ENCODE data around the gene SPRR2B.

The SPRR2B gene

DNA sequence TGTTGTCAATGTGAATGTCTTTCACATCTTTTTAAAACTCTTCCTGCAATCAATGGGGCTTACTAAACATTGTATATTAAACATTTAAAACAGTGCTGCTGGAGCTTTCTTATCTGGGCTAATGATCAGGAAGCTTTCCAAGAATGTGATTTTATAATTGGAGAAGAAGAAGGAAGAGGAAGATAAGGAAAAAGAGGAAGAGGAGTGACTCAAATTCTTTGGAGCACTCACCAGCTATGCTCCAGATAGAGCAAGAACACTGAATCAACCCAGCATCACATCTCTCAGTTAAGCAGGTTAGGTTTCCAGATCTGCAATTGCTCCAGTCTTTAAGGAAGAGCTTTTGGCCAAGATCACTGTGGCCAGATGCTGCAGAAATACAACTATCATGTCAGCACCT, 24.4 kb upstream of the SPRR2B start:
- TF ChIP-seq CTCF (conservative IDR thresholded peaks at IDR 0.05; ENCODE audit: low read depth, low read length): no peak
- no peak overlapping the region for H3K4me3 ChIP-seq (ENCODE audit: low read depth, low read length)
- DNase-seq (ENCODE audit: low read depth): no peak

DNA sequence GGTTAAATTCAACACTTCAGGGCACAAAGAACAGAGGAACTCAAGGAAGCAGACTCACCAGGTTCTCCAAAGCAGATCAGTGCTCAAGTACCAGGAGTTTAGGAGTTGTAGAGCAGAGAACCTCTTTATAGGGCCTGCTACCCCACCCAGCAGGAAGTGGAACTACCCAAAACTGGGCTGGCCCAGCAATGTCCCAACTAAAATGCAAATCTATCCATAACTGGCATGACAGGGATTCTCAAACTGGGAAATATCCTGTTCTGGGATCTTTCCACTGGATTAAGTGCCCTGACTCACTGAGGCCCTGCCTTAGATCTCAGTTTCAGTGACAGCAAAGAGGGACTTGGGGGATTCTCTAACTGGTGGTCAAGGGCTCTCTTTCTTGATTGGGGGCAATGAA, 23.0 kb upstream of the SPRR2B start, which contains the start of gene SPRR2E:
Gene SPRR2E (minus strand): TSS at position 101 of the 400 bp plus-strand sequence. CDS start 775 bp downstream, outside the sequence.
- H3K4me3 ChIP-seq (ENCODE audit: low read depth, low read length): no peak within 1 kb of the TSS
- TF ChIP-seq CTCF (conservative IDR thresholded peaks at IDR 0.05; ENCODE audit: low read depth, low read length): no peak
- DNase-seq (ENCODE audit: low read depth): no peak

GRCh38 chr1:153087652-153088051, 16.2 kb upstream of the SPRR2B start:
- no peak for DNase-seq (ENCODE audit: low read depth)
- TF ChIP-seq CTCF (conservative IDR thresholded peaks at IDR 0.05; ENCODE audit: low read depth, low read length): no peak
- H3K4me3 ChIP-seq (ENCODE audit: low read depth, low read length): no peak overlapping the region

- TF ChIP-seq CTCF (conservative IDR thresholded peaks at IDR 0.05; ENCODE audit: low read depth, low read length): no peak
- no peak for DNase-seq (ENCODE audit: low read depth)
- no peak overlapping the region for H3K4me3 ChIP-seq (ENCODE audit: low read depth, low read length)
Measured at GRCh38 chr1:153081736-153082135, 10.3 kb upstream of the SPRR2B start.

DNA sequence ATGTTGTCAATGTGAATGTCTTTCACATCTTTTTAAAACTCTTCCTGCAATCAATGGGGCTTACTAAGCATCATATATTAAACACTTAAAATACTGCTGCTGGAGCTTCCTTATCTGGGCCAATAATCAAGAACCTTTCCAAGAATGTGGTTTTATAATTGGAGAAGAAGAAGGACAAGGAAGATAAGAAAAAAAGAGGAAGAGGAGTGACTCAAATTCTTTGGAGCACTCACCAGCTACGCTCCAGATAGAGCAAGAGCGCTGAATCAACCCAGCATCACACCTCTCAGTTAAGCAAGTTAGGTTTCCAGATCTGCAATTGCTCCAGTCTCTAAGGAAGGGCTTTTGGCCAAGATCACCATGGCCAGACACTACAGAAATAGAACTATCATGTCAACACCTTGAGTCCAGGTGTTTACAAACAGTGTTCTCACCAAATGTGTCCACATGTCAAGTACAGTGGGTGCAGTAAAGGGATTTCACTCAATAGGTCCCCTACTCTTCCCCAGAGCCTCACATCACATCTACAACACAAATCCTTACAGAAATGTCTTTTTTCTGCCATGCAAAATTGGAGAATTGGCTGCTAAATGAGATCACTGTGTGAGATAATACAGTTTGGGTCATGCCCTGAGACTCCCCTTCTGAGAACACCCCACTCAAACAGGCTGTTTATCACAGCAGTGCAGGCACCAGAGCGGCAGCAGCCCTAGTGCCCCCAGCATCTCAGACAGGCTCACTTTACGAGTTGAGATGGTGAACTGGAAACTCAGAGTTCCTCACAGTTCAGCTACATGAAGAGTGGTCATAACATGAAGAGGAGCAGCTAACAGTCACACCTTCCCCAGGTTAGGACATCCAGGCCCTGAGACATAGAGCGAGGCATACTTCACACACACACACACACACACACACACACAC, 1.7 kb upstream of the SPRR2B start:
- no peak overlapping the region for H3K4me3 ChIP-seq (ENCODE audit: low read depth, low read length)
- no peak for DNase-seq (ENCODE audit: low read depth)
- TF ChIP-seq CTCF (conservative IDR thresholded peaks at IDR 0.05; ENCODE audit: low read depth, low read length): no peak

GRCh38 chr1:153070243-153070642, 1.2 kb downstream of the SPRR2B start:
- no peak for TF ChIP-seq CTCF (conservative IDR thresholded peaks at IDR 0.05; ENCODE audit: low read depth, low read length)
- no peak for DNase-seq (ENCODE audit: low read depth)
- H3K4me3 ChIP-seq (ENCODE audit: low read depth, low read length): no peak overlapping the region
